Body of pancreas (tissue), 4 donors: ENCODE data around the gene NUP210.

Source experiments
- POLR2A ChIP-seq, 3 donors: fragments of 450-650 bp; IDR thresholded peaks; one replicate each; pipeline ENCODE4 v1.6.1; 2016; ENCODE audit warnings: antibody characterized with exemption in 3 of 3, mild to moderate bottlenecking in 2 of 3
- TF ChIP-seq, protein P1 (sequence below), 7 experiments: fragments of 450-650 bp in 4 of 7; fragments of 200-600 bp in 3 of 7; sonication (generic) in 3 of 7; IDR thresholded peaks; one replicate each; pipeline ENCODE4 v1.5.1; 2016 to 2019; ENCODE audit warnings: antibody characterized with exemption in 7 of 7

DNA sequence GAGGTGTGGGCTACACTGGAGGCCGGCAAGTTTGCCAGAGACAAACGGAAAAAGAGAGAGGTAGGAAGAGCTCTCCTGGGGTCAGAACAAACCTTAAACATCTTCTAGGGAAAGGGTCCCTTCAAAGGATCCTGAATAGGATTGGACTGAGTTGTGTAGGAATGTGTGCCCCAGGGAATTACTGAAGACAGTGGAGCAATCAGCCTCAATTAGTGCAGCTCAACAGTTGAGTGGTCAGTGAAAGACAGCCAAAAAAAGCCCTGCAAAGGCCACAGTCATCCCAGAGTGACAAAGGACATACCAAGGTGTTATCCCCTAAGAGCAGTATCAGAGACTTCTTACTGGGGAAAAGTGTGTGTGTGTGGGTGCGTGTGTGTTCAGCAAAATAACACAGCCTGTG is 70.3 kb downstream of the NUP210 start:
- TF ChIP-seq, protein P1, sequence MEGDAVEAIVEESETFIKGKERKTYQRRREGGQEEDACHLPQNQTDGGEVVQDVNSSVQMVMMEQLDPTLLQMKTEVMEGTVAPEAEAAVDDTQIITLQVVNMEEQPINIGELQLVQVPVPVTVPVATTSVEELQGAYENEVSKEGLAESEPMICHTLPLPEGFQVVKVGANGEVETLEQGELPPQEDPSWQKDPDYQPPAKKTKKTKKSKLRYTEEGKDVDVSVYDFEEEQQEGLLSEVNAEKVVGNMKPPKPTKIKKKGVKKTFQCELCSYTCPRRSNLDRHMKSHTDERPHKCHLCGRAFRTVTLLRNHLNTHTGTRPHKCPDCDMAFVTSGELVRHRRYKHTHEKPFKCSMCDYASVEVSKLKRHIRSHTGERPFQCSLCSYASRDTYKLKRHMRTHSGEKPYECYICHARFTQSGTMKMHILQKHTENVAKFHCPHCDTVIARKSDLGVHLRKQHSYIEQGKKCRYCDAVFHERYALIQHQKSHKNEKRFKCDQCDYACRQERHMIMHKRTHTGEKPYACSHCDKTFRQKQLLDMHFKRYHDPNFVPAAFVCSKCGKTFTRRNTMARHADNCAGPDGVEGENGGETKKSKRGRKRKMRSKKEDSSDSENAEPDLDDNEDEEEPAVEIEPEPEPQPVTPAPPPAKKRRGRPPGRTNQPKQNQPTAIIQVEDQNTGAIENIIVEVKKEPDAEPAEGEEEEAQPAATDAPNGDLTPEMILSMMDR (IDR thresholded peaks at IDR 0.05): no peak
- TF ChIP-seq POLR2A (IDR thresholded peaks at IDR 0.05): no peak
